OCI-LY1 (cell line): Measurements from ENCODE around the gene PDE11A.

ENCODE experiments used
- H2AFZ ChIP-seq: fragments of 200-600 bp; sonication (generic), shearing (Covaris generic); 2 replicates; pipeline ENCODE4 v1.6.0; 2014; ENCODE audit warnings: antibody characterized with exemption, mild to moderate bottlenecking, low read length
- H3F3A ChIP-seq: fragments of 200-600 bp; sonication (generic), shearing (Covaris generic); 2 replicates; pipeline ENCODE4 v1.6.0; 2014; ENCODE audit warnings: mild to moderate bottlenecking, antibody characterized with exemption, low read length, moderate library complexity; ENCODE audit not compliant: insufficient read depth
- H3K27ac ChIP-seq: fragments of 200-600 bp; sonication (generic); 2 replicates; pipeline ENCODE4 v1.5.1; 2014; ENCODE audit warnings: low read length, mixed run types, mild to moderate bottlenecking, low read depth; ENCODE audit not compliant: poor library complexity, severe bottlenecking
- H3K27me3 ChIP-seq: fragments of 200-600 bp; sonication (generic); 2 replicates; pipeline ENCODE4 v1.6.0; 2014; ENCODE audit warnings: antibody characterized with exemption, mild to moderate bottlenecking, low read length, moderate library complexity; ENCODE audit not compliant: insufficient read depth
- H3K36me3 ChIP-seq: fragments of 200-600 bp; sonication (generic); 2 replicates; pipeline ENCODE4 v1.6.1; 2014; ENCODE audit warnings: mild to moderate bottlenecking, antibody characterized with exemption, low read length, moderate library complexity, mixed read lengths; ENCODE audit not compliant: insufficient read depth
- H3K4me1 ChIP-seq: fragments of 200-600 bp; sonication (generic); 2 replicates; pipeline ENCODE4 v1.5.1; 2014; ENCODE audit warnings: mild to moderate bottlenecking, low read length, moderate library complexity; ENCODE audit not compliant: insufficient read depth, severe bottlenecking
- H3K4me2 ChIP-seq: fragments of 200-600 bp; sonication (generic), shearing (Covaris generic); 2 replicates; pipeline ENCODE4 v1.6.1; 2014; ENCODE audit warnings: low read length
- H3K4me3 ChIP-seq: fragments of 200-600 bp; sonication (generic); 2 replicates; pipeline ENCODE4 v1.5.1; 2014; ENCODE audit warnings: low read length, low read depth, mild to moderate bottlenecking, mixed read lengths; ENCODE audit not compliant: poor library complexity, severe bottlenecking
- H3K79me2 ChIP-seq: fragments of 200-600 bp; shearing (Covaris generic); 2 replicates; pipeline ENCODE4 v1.6.1; 2016; ENCODE audit warnings: mixed run types, low read length, mixed read lengths; ENCODE audit not compliant: insufficient read depth
- H3K9ac ChIP-seq: fragments of 200-600 bp; sonication (generic), shearing (Covaris generic); 2 replicates; pipeline ENCODE4 v1.6.1; 2014; ENCODE audit warnings: mild to moderate bottlenecking, low read length, mixed read lengths
- H3K9me2 ChIP-seq: fragments of 200-600 bp; sonication (generic), shearing (Covaris generic); 2 replicates; pipeline ENCODE4 v1.6.1; 2014; ENCODE audit warnings: low read depth, mild to moderate bottlenecking, low read length, mixed read lengths
- H3K9me3 ChIP-seq: fragments of 200-600 bp; shearing (Covaris generic); 2 replicates; pipeline ENCODE4 v1.6.1; 2014; ENCODE audit warnings: low read length, mixed read lengths
- H4K20me1 ChIP-seq: fragments of 200-600 bp; sonication (generic), shearing (Covaris generic); 2 replicates; pipeline ENCODE4 v1.6.0; 2016; ENCODE audit warnings: mild to moderate bottlenecking, low read length; ENCODE audit not compliant: insufficient read depth
- CTCF ChIP-seq: fragments of 200-600 bp; sonication (generic), shearing (Covaris generic); IDR thresholded peaks from 2 replicates; pipeline ENCODE4 v1.5.1; 2017; ENCODE audit warnings: mild to moderate bottlenecking, antibody characterized with exemption, low read length, moderate library complexity, mixed read lengths
- EZH2 ChIP-seq: fragments of 200-600 bp; sonication (generic), shearing (Covaris generic); IDR thresholded peaks from 2 replicates; pipeline ENCODE4 v1.8.0; 2017; ENCODE audit warnings: borderline replicate concordance, mixed run types, mild to moderate bottlenecking, antibody characterized with exemption, low read length, moderate library complexity, mixed read lengths

Gene PDE11A

GRCh38 chr2:177939211-177939610 lies 133.4 kb downstream of the PDE11A start:
- Histone ChIP-seq H3K27me3 (no peaks in the 10 kb centered on the region), H3K9ac (no peak overlapping the region), H3K9me2 (no peaks in the 10 kb centered on the region), H3K79me2 (no peaks in the 10 kb centered on the region), H3K9me3 (no peaks in the 10 kb centered on the region), H3K4me2 (no peak overlapping the region), H4K20me1 (no peaks in the 10 kb centered on the region), H3K4me1 (no peaks in the 10 kb centered on the region), H3K27ac (no peak overlapping the region), H3K36me3 (no peaks in the 10 kb centered on the region), H3K4me3 (no peak overlapping the region), H2AFZ (no peak overlapping the region), H3F3A (no peaks in the 10 kb centered on the region)
- TF ChIP-seq EZH2 (no peak), CTCF (no peak)

DNA sequence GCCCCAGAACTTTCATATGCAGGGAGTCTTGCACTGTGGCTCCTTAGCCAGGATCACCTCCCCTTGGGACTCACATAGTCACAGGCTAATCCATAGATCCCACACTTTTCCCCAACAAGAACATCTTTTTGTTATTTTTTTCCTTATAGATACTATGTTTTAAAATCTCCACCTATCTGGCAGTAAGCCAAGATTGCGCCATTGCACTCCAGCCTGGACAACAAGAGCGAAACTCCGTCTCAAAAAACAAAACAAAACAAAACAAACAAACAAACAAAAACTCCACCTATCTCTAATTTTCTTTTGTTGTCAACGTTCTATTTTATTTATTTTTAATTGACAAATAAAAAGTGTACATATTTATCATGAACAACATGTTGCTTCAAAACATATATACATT lies 141.7 kb downstream of the PDE11A start:
- H3K79me2 ChIP-seq: no peaks in the 10 kb centered on the region
- no peak overlapping the region for H3K4me3 ChIP-seq
- no peaks in the 10 kb centered on the region for H3K36me3 ChIP-seq
- no peaks in the 10 kb centered on the region for H3K9me3 ChIP-seq
- no peak for TF ChIP-seq EZH2
- no peak overlapping the region for H3K4me2 ChIP-seq
- no peaks in the 10 kb centered on the region for H4K20me1 ChIP-seq
- no peak overlapping the region for H2AFZ ChIP-seq
- H3K4me1 ChIP-seq: no peaks in the 10 kb centered on the region
- H3K27me3 ChIP-seq: no peaks in the 10 kb centered on the region
- no peak overlapping the region for H3K27ac ChIP-seq
- no peaks in the 10 kb centered on the region for H3K9me2 ChIP-seq
- H3K9ac ChIP-seq: no peak overlapping the region
- no peaks in the 10 kb centered on the region for H3F3A ChIP-seq

DNA sequence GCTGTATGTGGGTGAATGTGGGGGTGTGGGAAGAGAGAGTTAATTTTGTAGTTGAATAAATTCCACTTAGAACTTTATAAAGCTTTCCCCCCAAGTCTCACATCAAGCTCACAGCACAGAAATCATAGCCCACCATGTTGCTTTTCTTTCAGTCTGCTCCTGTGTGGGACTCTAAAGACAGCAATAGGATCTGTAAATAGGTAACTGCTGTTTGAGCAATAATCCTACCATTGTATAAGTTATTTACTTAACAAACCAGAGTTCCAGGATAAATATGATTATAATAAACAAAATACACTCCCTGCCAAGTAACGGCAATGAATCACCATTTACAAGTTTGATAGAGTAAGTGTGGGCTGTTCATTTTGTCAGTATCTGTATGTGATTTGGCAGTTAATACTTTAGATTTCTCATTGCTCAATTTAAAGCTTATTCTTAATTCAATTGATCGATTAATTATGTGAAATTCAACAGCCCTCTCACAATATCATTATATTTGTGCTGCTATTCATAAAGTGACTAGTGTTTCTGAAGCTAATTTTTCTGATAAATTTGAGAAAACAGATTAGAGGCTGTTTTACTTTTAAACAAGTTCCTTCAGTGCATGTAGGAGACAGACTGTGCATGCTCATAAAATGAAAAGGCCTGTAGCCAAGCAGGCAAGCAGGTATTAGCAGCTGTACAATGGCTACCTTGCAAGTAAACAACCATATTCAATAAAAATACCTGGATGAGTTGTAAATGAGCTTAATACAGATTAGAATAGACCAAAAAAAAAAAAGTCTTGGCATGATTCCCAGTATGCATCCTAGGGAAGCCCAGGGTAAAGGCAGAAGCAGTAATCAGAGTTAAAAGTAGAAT lies 142.7 kb downstream of the PDE11A start:
- no peak overlapping the region for H3K9ac ChIP-seq
- no peak overlapping the region for H3K27ac ChIP-seq
- no peak overlapping the region for H3K4me3 ChIP-seq
- no peak overlapping the region for H3K4me2 ChIP-seq
- no peaks in the 10 kb centered on the region for H3K79me2 ChIP-seq
- H3K27me3 ChIP-seq: no peaks in the 10 kb centered on the region
- H3K36me3 ChIP-seq: no peaks in the 10 kb centered on the region
- H2AFZ ChIP-seq: no peak overlapping the region
- H3K4me1 ChIP-seq: no peaks in the 10 kb centered on the region
- TF ChIP-seq CTCF: no peak
- H4K20me1 ChIP-seq: no peaks in the 10 kb centered on the region
- H3K9me3 ChIP-seq: no peaks in the 10 kb centered on the region
- H3F3A ChIP-seq: no peaks in the 10 kb centered on the region
- H3K9me2 ChIP-seq: no peaks in the 10 kb centered on the region

GRCh38 chr2:177923323-177923722 lies 149.3 kb downstream of the PDE11A start:
- no peaks in the 10 kb centered on the region for H3K36me3 ChIP-seq
- H3F3A ChIP-seq: no peaks in the 10 kb centered on the region
- TF ChIP-seq CTCF: no peak
- TF ChIP-seq EZH2: no peak
- H3K9ac ChIP-seq: no peak overlapping the region
- H3K9me3 ChIP-seq: no peaks in the 10 kb centered on the region
- H3K27me3 ChIP-seq: no peaks in the 10 kb centered on the region
- H3K4me1 ChIP-seq: no peaks in the 10 kb centered on the region
- no peak overlapping the region for H3K4me3 ChIP-seq
- H2AFZ ChIP-seq: no peak overlapping the region
- no peak overlapping the region for H3K4me2 ChIP-seq
- H4K20me1 ChIP-seq: no peaks in the 10 kb centered on the region
- no peaks in the 10 kb centered on the region for H3K79me2 ChIP-seq
- H3K9me2 ChIP-seq: no peaks in the 10 kb centered on the region
- no peak overlapping the region for H3K27ac ChIP-seq
